Activated CD4-positive, alpha-beta T cell treated with anti-CD3 and anti-CD28 coated beads, Interleukin-2, amount 50 U/mL, for 16 hours (primary cell): ENCODE data around the gene SCFD2.
"Not testable (repeated sequence)": the region's sequence is repeated elsewhere in the genome, so short reads cannot be mapped to it uniquely, and the experiment has no call there.

Experiments
- DNase-seq: peaks from one replicate; pipeline ENCODE4 v3.0.0-alpha.2; 2020

Gene SCFD2

GRCh38 chr4:53365486-53366300, at the start of gene SCFD2:
Gene SCFD2, minus strand, starts transcription at chr4:53366061.
- peak; percentile 98 for DNase-seq

- not testable (repeated sequence) for DNase-seq
Observed at GRCh38 chr4:53409479-53409878, 43.6 kb upstream of the SCFD2 start.

- no peak for DNase-seq
Observed at GRCh38 chr4:53380221-53380620, 14.4 kb upstream of the SCFD2 start.

GRCh38 chr4:53378171-53378482, 12.3 kb upstream of the SCFD2 start:
- DNase-seq, result no peak

GRCh38 chr4:53377319-53378170, 11.7 kb upstream of the SCFD2 start, which contains the start of gene FIP1L1:
Gene FIP1L1, plus strand, starts transcription at chr4:53377641. Its CDS starts 198 bp downstream, at chr4:53377839.
- DNase-seq, result peak; percentile 96

- no peak for DNase-seq
Observed at GRCh38 chr4:53376900-53377299, 11.0 kb upstream of the SCFD2 start.

GRCh38 chr4:53374777-53375258, 9.0 kb upstream of the SCFD2 start:
- no peak for DNase-seq

GRCh38 chr4:53371843-53372521, 6.1 kb upstream of the SCFD2 start:
- no peak for DNase-seq

GRCh38 chr4:53371049-53371448, 5.2 kb upstream of the SCFD2 start:
- no peak for DNase-seq

- DNase-seq, result no peak
Observed at GRCh38 chr4:53367721-53368120, 1.9 kb upstream of the SCFD2 start.

GRCh38 chr4:53366301-53366716, 448 bp upstream of the SCFD2 start:
- DNase-seq, result no peak

GRCh38 chr4:53365121-53365485, 758 bp downstream of the SCFD2 start:
- peak; percentile 7 for DNase-seq

- DNase-seq, result no peak
Observed at GRCh38 chr4:53364624-53365023, 1.2 kb downstream of the SCFD2 start.

- no peak for DNase-seq
Observed at GRCh38 chr4:53362093-53362492, 3.8 kb downstream of the SCFD2 start.

GRCh38 chr4:53361451-53361850, 4.4 kb downstream of the SCFD2 start:
- no peak for DNase-seq

- DNase-seq, result no peak
Observed at GRCh38 chr4:53355930-53356521, 9.8 kb downstream of the SCFD2 start.

- no peak for DNase-seq
Observed at GRCh38 chr4:53354012-53354722, 11.7 kb downstream of the SCFD2 start.

GRCh38 chr4:53349091-53349491, 16.8 kb downstream of the SCFD2 start:
- DNase-seq, result no peak

GRCh38 chr4:53348046-53348445, 17.8 kb downstream of the SCFD2 start:
- no peak for DNase-seq

- DNase-seq, result no peak
Observed at GRCh38 chr4:53346920-53347852, 18.7 kb downstream of the SCFD2 start.

- not testable (repeated sequence) for DNase-seq
Observed at GRCh38 chr4:53346392-53346791, 19.5 kb downstream of the SCFD2 start.
